OCI-LY1 (cell line): ENCODE data around the gene IFNGR2.
"Not testable (repeated sequence)": the region's sequence is repeated elsewhere in the genome, so short reads cannot be mapped to it uniquely, and the experiment has no call there.

Experiments used
- H2AFZ ChIP-seq: fragments of 200-600 bp; sonication (generic), shearing (Covaris generic); 2 replicates; pipeline ENCODE4 v1.6.0; 2014; ENCODE audit warnings: antibody characterized with exemption, mild to moderate bottlenecking, low read length
- H3F3A ChIP-seq: fragments of 200-600 bp; sonication (generic), shearing (Covaris generic); 2 replicates; pipeline ENCODE4 v1.6.0; 2014; ENCODE audit warnings: mild to moderate bottlenecking, antibody characterized with exemption, low read length, moderate library complexity; ENCODE audit not compliant: insufficient read depth
- H3K27ac ChIP-seq: fragments of 200-600 bp; sonication (generic); 2 replicates; pipeline ENCODE4 v1.5.1; 2014; ENCODE audit warnings: low read length, mixed run types, mild to moderate bottlenecking, low read depth; ENCODE audit not compliant: poor library complexity, severe bottlenecking
- H3K27me3 ChIP-seq: fragments of 200-600 bp; sonication (generic); 2 replicates; pipeline ENCODE4 v1.6.0; 2014; ENCODE audit warnings: antibody characterized with exemption, mild to moderate bottlenecking, low read length, moderate library complexity; ENCODE audit not compliant: insufficient read depth
- H3K36me3 ChIP-seq: fragments of 200-600 bp; sonication (generic); 2 replicates; pipeline ENCODE4 v1.6.1; 2014; ENCODE audit warnings: mild to moderate bottlenecking, antibody characterized with exemption, low read length, moderate library complexity, mixed read lengths; ENCODE audit not compliant: insufficient read depth
- H3K4me1 ChIP-seq: fragments of 200-600 bp; sonication (generic); 2 replicates; pipeline ENCODE4 v1.5.1; 2014; ENCODE audit warnings: mild to moderate bottlenecking, low read length, moderate library complexity; ENCODE audit not compliant: insufficient read depth, severe bottlenecking
- H3K4me2 ChIP-seq: fragments of 200-600 bp; sonication (generic), shearing (Covaris generic); 2 replicates; pipeline ENCODE4 v1.6.1; 2014; ENCODE audit warnings: low read length
- H3K4me3 ChIP-seq: fragments of 200-600 bp; sonication (generic); 2 replicates; pipeline ENCODE4 v1.5.1; 2014; ENCODE audit warnings: low read length, low read depth, mild to moderate bottlenecking, mixed read lengths; ENCODE audit not compliant: poor library complexity, severe bottlenecking
- H3K79me2 ChIP-seq: fragments of 200-600 bp; shearing (Covaris generic); 2 replicates; pipeline ENCODE4 v1.6.1; 2016; ENCODE audit warnings: mixed run types, low read length, mixed read lengths; ENCODE audit not compliant: insufficient read depth
- H3K9ac ChIP-seq: fragments of 200-600 bp; sonication (generic), shearing (Covaris generic); 2 replicates; pipeline ENCODE4 v1.6.1; 2014; ENCODE audit warnings: mild to moderate bottlenecking, low read length, mixed read lengths
- H3K9me2 ChIP-seq: fragments of 200-600 bp; sonication (generic), shearing (Covaris generic); 2 replicates; pipeline ENCODE4 v1.6.1; 2014; ENCODE audit warnings: low read depth, mild to moderate bottlenecking, low read length, mixed read lengths
- H3K9me3 ChIP-seq: fragments of 200-600 bp; shearing (Covaris generic); 2 replicates; pipeline ENCODE4 v1.6.1; 2014; ENCODE audit warnings: low read length, mixed read lengths
- H4K20me1 ChIP-seq: fragments of 200-600 bp; sonication (generic), shearing (Covaris generic); 2 replicates; pipeline ENCODE4 v1.6.0; 2016; ENCODE audit warnings: mild to moderate bottlenecking, low read length; ENCODE audit not compliant: insufficient read depth
- CTCF ChIP-seq: fragments of 200-600 bp; sonication (generic), shearing (Covaris generic); IDR thresholded peaks from 2 replicates; pipeline ENCODE4 v1.5.1; 2017; ENCODE audit warnings: mild to moderate bottlenecking, antibody characterized with exemption, low read length, moderate library complexity, mixed read lengths
- EZH2 ChIP-seq: fragments of 200-600 bp; sonication (generic), shearing (Covaris generic); IDR thresholded peaks from 2 replicates; pipeline ENCODE4 v1.8.0; 2017; ENCODE audit warnings: borderline replicate concordance, mixed run types, mild to moderate bottlenecking, antibody characterized with exemption, low read length, moderate library complexity, mixed read lengths

Gene IFNGR2

GRCh38 chr21:33377221-33377920 lies 25.8 kb upstream of the IFNGR2 start:
- no peak overlapping the region for H3K4me3 ChIP-seq
- no peaks in the 10 kb centered on the region for H3K9me2 ChIP-seq
- no peaks in the 10 kb centered on the region for H3K27me3 ChIP-seq
- H3K36me3 ChIP-seq: no peaks in the 10 kb centered on the region
- H3K9ac ChIP-seq: peak overlapping the region; percentile 47
- no peaks in the 10 kb centered on the region for H3K79me2 ChIP-seq
- TF ChIP-seq EZH2: no peak
- no peak for TF ChIP-seq CTCF
- H2AFZ ChIP-seq: no peak overlapping the region
- peaks cover 78% of the 10 kb centered on the region for H3K4me1 ChIP-seq
- H3F3A ChIP-seq: no peaks in the 10 kb centered on the region
- no peaks in the 10 kb centered on the region for H3K9me3 ChIP-seq
- peak overlapping the region; percentile 48 for H3K4me2 ChIP-seq
- H4K20me1 ChIP-seq: no peaks in the 10 kb centered on the region
- peak overlapping the region; percentile 84 for H3K27ac ChIP-seq

- H3K79me2 ChIP-seq: no peaks in the 10 kb centered on the region
- H3K36me3 ChIP-seq: no peaks in the 10 kb centered on the region
- H3K27ac ChIP-seq: peak overlapping the region; percentile 84
- no peaks in the 10 kb centered on the region for H4K20me1 ChIP-seq
- TF ChIP-seq EZH2 (no peak), CTCF (no peak)
- H3K27me3 ChIP-seq: no peaks in the 10 kb centered on the region
- no peak overlapping the region for H3K4me3 ChIP-seq
- H3K9me2 ChIP-seq: no peaks in the 10 kb centered on the region
- H3K4me1 ChIP-seq: peaks cover 84% of the 10 kb centered on the region
- no peak overlapping the region for H3K4me2 ChIP-seq
- H3F3A ChIP-seq: no peaks in the 10 kb centered on the region
- no peak overlapping the region for H2AFZ ChIP-seq
- no peaks in the 10 kb centered on the region for H3K9me3 ChIP-seq
- no peak overlapping the region for H3K9ac ChIP-seq
Observed at GRCh38 chr21:33378081-33378480, 25.1 kb upstream of the IFNGR2 start.

- not testable (repeated sequence) for H3K79me2 ChIP-seq, H3K27me3 ChIP-seq, H3K36me3 ChIP-seq, H4K20me1 ChIP-seq, H2AFZ ChIP-seq, H3F3A ChIP-seq, H3K9me3 ChIP-seq, H3K9me2 ChIP-seq
- Histone ChIP-seq H3K4me2 (peak overlapping the region; percentile 55), H3K9ac (peak overlapping the region; percentile 51), H3K27ac (peak overlapping the region; percentile 96), H3K4me3 (peak overlapping the region; percentile 4), H3K4me1 (peaks cover 84% of the 10 kb centered on the region)
Observed at GRCh38 chr21:33379934-33380333, 23.3 kb upstream of the IFNGR2 start.

GRCh38 chr21:33380483-33380998 lies 22.7 kb upstream of the IFNGR2 start:
- Histone ChIP-seq H3K4me3 (peak overlapping the region; percentile 26), H3K27ac (peak overlapping the region; percentile 96), H4K20me1 (no peaks in the 10 kb centered on the region), H3K79me2 (no peaks in the 10 kb centered on the region), H3K36me3 (no peaks in the 10 kb centered on the region), H3K9me2 (no peaks in the 10 kb centered on the region), H3K4me1 (peaks cover 80% of the 10 kb centered on the region), H3K9ac (peak overlapping the region; percentile 51), H3F3A (no peaks in the 10 kb centered on the region), H3K27me3 (no peaks in the 10 kb centered on the region), H3K4me2 (peak overlapping the region; percentile 55), H3K9me3 (no peaks in the 10 kb centered on the region), H2AFZ (peak overlapping the region; percentile 72; the same call in 1 of the 2 replicates)
- TF ChIP-seq CTCF: no peak
- no peak for TF ChIP-seq EZH2

- not testable (repeated sequence) for H4K20me1 ChIP-seq, H3K36me3 ChIP-seq, H3K4me3 ChIP-seq, H3F3A ChIP-seq, H3K9ac ChIP-seq, H3K9me2 ChIP-seq, H2AFZ ChIP-seq, H3K9me3 ChIP-seq, H3K27me3 ChIP-seq, H3K4me2 ChIP-seq, H3K79me2 ChIP-seq
- H3K4me1 ChIP-seq: peaks cover 73% of the 10 kb centered on the region
- peak overlapping the region; percentile 96 for H3K27ac ChIP-seq
Observed at GRCh38 chr21:33381381-33381780, 21.8 kb upstream of the IFNGR2 start.
